OCI-LY7 (cell line): ENCODE measurements around the gene NUDT13. TPM values are rescaled to one million over a fixed set of nuclear protein-coding genes. Genes with fewer than 3 reads are reported as not detected.

Experiments
- BruUV-seq: library from RNA; stranded (reverse); fragments of 400-500 nt; replicated peaks from 2 replicates; lab custom pipeline; 2021; lab: Mats Ljungman, UMichigan
- CTCF ChIA-PET: fragments of 300-600 bp; sonication (Branson Sonifier 250); formaldehyde crosslinking; loops from one replicate; lab custom pipeline; 2022; ENCODE audit warnings: antibody characterized with exemption; ENCODE audit not compliant: unreplicated experiment; lab: Charles Lee
- POLR2A ChIA-PET: fragments of 300-600 bp; sonication (Branson Sonifier 250); formaldehyde crosslinking; loops from one replicate; lab custom pipeline; 2022; ENCODE audit warnings: antibody characterized with exemption; lab: Charles Lee
- DNase-seq: peaks from one replicate; pipeline ENCODE4 v3.0.0-alpha.2; 2015; ENCODE audit warnings: low spot score
- H2AFZ ChIP-seq: fragments of 200-600 bp; sonication (generic), shearing (Covaris generic); 2 replicates; pipeline ENCODE4 v1.6.1; 2014; ENCODE audit warnings: mild to moderate bottlenecking, antibody characterized with exemption, low read length, moderate library complexity
- H3K27ac ChIP-seq: fragments of 200-600 bp; sonication (generic); 2 replicates; pipeline ENCODE4 v1.5.1; 2014; ENCODE audit warnings: mixed run types, low read depth, mild to moderate bottlenecking, moderate library complexity, low read length, inconsistent platforms; ENCODE audit not compliant: poor library complexity, severe bottlenecking
- H3K36me3 ChIP-seq: fragments of 200-600 bp; sonication (generic); 2 replicates; pipeline ENCODE4 v1.6.1; 2014; ENCODE audit warnings: mild to moderate bottlenecking, antibody characterized with exemption, low read length, moderate library complexity, mixed read lengths; ENCODE audit not compliant: insufficient read depth
- H3K4me1 ChIP-seq: fragments of 200-600 bp; sonication (generic); 2 replicates; pipeline ENCODE4 v1.5.1; 2014; ENCODE audit warnings: mild to moderate bottlenecking, low read length; ENCODE audit not compliant: insufficient read depth, poor library complexity, severe bottlenecking
- H3K4me2 ChIP-seq: fragments of 200-600 bp; sonication (generic); 2 replicates; pipeline ENCODE4 v1.6.1; 2014; ENCODE audit warnings: mild to moderate bottlenecking, low read length
- H3K4me3 ChIP-seq: fragments of 200-600 bp; sonication (generic); 2 replicates; pipeline ENCODE4 v1.5.1; 2014; ENCODE audit warnings: mild to moderate bottlenecking, low read depth, low read length; ENCODE audit not compliant: poor library complexity, severe bottlenecking
- H3K79me2 ChIP-seq: fragments of 200-600 bp; sonication (generic); 2 replicates; pipeline ENCODE4 v1.6.1; 2016; ENCODE audit warnings: low read depth, mild to moderate bottlenecking, low read length, moderate library complexity, mixed read lengths; ENCODE audit not compliant: insufficient read depth
- H3K9me2 ChIP-seq: fragments of 200-600 bp; sonication (generic); 2 replicates; pipeline ENCODE4 v1.6.1; 2016; ENCODE audit warnings: mild to moderate bottlenecking, low read length, mixed read lengths; ENCODE audit not compliant: insufficient read depth
- H3K9me3 ChIP-seq: fragments of 200-600 bp; sonication (generic); 2 replicates; pipeline ENCODE4 v1.6.1; 2014; ENCODE audit warnings: mild to moderate bottlenecking, mixed run types, low read length, mixed read lengths
- H4K20me1 ChIP-seq: fragments of 200-600 bp; sonication (generic); 2 replicates; pipeline ENCODE4 v1.6.1; 2014; ENCODE audit warnings: mild to moderate bottlenecking, antibody characterized with exemption, low read length, moderate library complexity, mixed read lengths; ENCODE audit not compliant: insufficient read depth
- EZH2phosphoT487 ChIP-seq: fragments of 200-600 bp; sonication (generic); IDR thresholded peaks from 2 replicates; pipeline ENCODE4 v1.6.1; 2018; ENCODE audit warnings: low read depth, borderline replicate concordance, mild to moderate bottlenecking, mixed run types, antibody characterized with exemption, low read length, moderate library complexity, mixed read lengths
- intact Hi-C: fragments of 100-400 bp; cut with micrococcal nuclease; formaldehyde crosslinking; loops from one replicate; pipeline ENCODE4 v1.10.0; 2022; ENCODE audit not compliant: unreplicated experiment
- total RNA-seq, 2 experiments: library from RNA; depleted of rRNA in 1 of 2; stranded (reverse); fragments of >200 nt in 1 of 2; shearing (Covaris generic) in 1 of 2; gene quantifications; 2 replicates each; pipeline ENCODE4 v1.2.3, GENCODE V29; 2014 to 2022
- TF ChIP-seq, protein P1 (sequence below): fragments of 200-600 bp; sonication (generic); conservative IDR thresholded peaks from 2 replicates; pipeline ENCODE4 v1.5.1; 2014; ENCODE audit warnings: mild to moderate bottlenecking, antibody characterized with exemption, low read length, moderate library complexity, mixed read lengths

Gene NUDT13
- total RNA-seq, 2 experiments from 2014 or later, result not detected

DNA sequence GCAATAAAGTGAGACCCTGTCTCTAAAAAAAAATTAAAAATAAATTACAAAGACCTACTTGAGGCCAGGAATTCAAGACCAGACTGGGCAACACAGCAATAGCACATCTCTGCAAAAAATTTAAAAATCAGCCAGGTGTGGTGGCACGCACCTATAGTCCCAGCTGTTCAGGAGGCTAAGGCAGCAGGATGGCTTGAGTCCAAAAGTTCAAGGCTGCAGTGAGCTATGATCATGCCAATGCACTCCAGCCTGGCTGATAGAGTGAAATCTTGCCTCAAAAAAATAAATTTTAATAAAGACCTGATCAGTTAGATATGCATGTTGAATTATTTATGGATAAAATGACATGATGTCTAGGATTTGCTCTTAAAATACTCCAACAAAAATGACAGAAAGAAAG lies 48.5 kb upstream of the NUDT13 start:
- BruUV-seq, result no TSS peak
- H3K79me2 ChIP-seq, result no peaks in the 10 kb centered on the region
- ChIA-PET POLR2A (interaction anchor here (0.6 to 0.7 kb wide), 2 partner anchors 109 to 244 kb away, joined by 3 to 5 read pairs; no protein-coding TSS in a partner anchor), CTCF (no interaction called here)
- H2AFZ ChIP-seq, result no peak overlapping the region
- H3K9me3 ChIP-seq, result no peaks in the 10 kb centered on the region
- intact Hi-C loops, result loop anchor here (1.0 kb wide), 1 partner anchor 697 kb away; no protein-coding TSS in a partner anchor
- peaks cover 4% of the 10 kb centered on the region for H3K4me1 ChIP-seq
- no peak overlapping the region for H3K27ac ChIP-seq
- H3K9me2 ChIP-seq, result no peaks in the 10 kb centered on the region
- H4K20me1 ChIP-seq, result no peaks in the 10 kb centered on the region
- H3K4me2 ChIP-seq, result no peak overlapping the region
- no peak for TF ChIP-seq EZH2phosphoT487
- TF ChIP-seq, protein P1, sequence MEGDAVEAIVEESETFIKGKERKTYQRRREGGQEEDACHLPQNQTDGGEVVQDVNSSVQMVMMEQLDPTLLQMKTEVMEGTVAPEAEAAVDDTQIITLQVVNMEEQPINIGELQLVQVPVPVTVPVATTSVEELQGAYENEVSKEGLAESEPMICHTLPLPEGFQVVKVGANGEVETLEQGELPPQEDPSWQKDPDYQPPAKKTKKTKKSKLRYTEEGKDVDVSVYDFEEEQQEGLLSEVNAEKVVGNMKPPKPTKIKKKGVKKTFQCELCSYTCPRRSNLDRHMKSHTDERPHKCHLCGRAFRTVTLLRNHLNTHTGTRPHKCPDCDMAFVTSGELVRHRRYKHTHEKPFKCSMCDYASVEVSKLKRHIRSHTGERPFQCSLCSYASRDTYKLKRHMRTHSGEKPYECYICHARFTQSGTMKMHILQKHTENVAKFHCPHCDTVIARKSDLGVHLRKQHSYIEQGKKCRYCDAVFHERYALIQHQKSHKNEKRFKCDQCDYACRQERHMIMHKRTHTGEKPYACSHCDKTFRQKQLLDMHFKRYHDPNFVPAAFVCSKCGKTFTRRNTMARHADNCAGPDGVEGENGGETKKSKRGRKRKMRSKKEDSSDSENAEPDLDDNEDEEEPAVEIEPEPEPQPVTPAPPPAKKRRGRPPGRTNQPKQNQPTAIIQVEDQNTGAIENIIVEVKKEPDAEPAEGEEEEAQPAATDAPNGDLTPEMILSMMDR, result no peak
- H3K4me3 ChIP-seq, result no peak overlapping the region
- peaks cover 64% of the 10 kb centered on the region for H3K36me3 ChIP-seq
- DNase-seq, result no peak

DNA sequence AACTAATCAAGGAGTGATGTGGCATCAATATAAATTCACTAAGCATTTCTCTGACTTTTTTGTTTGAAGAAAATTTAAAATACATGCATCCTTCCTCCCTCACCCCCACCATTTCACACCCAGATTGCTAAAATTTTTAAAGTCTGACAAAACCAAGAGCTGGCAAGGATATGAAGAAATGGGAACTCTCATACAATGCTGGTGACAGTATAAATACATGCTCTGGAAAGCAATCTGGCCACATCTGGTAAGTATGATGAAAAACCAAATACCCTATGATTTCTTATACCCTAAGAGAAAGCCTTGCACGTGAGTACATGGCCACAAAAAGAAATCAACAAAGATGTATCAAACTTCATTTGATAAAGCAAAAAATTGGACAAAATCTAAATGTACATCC lies 44.8 kb upstream of the NUDT13 start:
- no peak for DNase-seq
- no peak for TF ChIP-seq EZH2phosphoT487
- TF ChIP-seq, protein P1, result no peak
- no peak overlapping the region for H3K27ac ChIP-seq
- H3K9me3 ChIP-seq, result no peaks in the 10 kb centered on the region
- H3K79me2 ChIP-seq, result no peaks in the 10 kb centered on the region
- no peaks in the 10 kb centered on the region for H3K9me2 ChIP-seq
- no peak overlapping the region for H3K4me3 ChIP-seq
- ChIA-PET POLR2A (interaction anchor here (0.6 to 0.8 kb wide), 3 partner anchors 9 to 868 kb away, joined by 3 to 4 read pairs (median 3); no protein-coding TSS in a partner anchor), CTCF (no interaction called here)
- H4K20me1 ChIP-seq, result no peaks in the 10 kb centered on the region
- intact Hi-C loops, result no loop called here
- H2AFZ ChIP-seq, result no peak overlapping the region
- H3K4me1 ChIP-seq, result peaks cover 1% of the 10 kb centered on the region
- BruUV-seq, result no TSS peak
- no peak overlapping the region for H3K4me2 ChIP-seq
- peaks cover 69% of the 10 kb centered on the region for H3K36me3 ChIP-seq

DNA sequence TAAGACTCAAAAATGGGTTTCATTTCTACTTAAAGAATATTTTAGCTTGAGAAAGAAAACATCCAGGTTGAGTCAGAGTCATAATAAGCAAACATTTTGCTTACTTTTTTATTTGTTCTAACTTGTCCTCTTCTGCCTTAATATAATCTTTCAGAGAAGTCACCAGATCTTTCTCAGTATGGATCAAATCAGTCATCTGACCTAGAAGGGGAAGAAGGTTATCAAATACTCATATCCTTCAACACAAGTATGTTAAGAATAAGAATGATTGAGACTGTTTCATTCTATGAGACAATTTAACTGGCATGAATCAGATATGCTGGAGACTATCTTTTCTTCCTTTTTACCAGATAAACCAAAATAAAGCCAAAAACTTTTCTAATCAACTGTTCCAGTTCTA lies 36.6 kb upstream of the NUDT13 start:
- BruUV-seq, result no TSS peak
- H3K4me3 ChIP-seq, result no peak overlapping the region

More for the DNA sequence above, 36.6 kb upstream of the NUDT13 start:
- Histone ChIP-seq H3K4me2 (no peak overlapping the region), H3K79me2 (peaks cover 19% of the 10 kb centered on the region; the same call in 1 of the 2 replicates), H3K36me3 (peaks cover 49% of the 10 kb centered on the region), H3K9me3 (no peaks in the 10 kb centered on the region), H3K9me2 (no peaks in the 10 kb centered on the region), H3K4me1 (peaks cover 10% of the 10 kb centered on the region), H4K20me1 (no peaks in the 10 kb centered on the region), H2AFZ (no peak overlapping the region), H3K27ac (no peak overlapping the region)
- no peak for DNase-seq
- POLR2A ChIA-PET, result interaction anchor here (0.7 to 0.8 kb wide), 2 partner anchors 17 to 24 kb away, joined by 3 read pairs; no protein-coding TSS in a partner anchor
- CTCF ChIA-PET, result no interaction called here
- TF ChIP-seq, protein P1, result no peak
- TF ChIP-seq EZH2phosphoT487, result no peak
- intact Hi-C loops, result no loop called here
